HEK293T (cell line): Measurements from ENCODE around the gene CASTOR2.

Experiments
- BHLHE40 ChIP-seq: fragments of 450-650 bp; IDR thresholded peaks from 2 replicates; pipeline ENCODE4 v1.6.1; 2016; ENCODE audit warnings: mild to moderate bottlenecking, moderate library complexity, borderline replicate concordance
- CTBP1 ChIP-seq: fragments of 450-650 bp; IDR thresholded peaks from 2 replicates; pipeline ENCODE4 v1.6.1; 2016; ENCODE audit warnings: borderline replicate concordance
- ELF4 ChIP-seq: fragments of 450-650 bp; IDR thresholded peaks from 2 replicates; pipeline ENCODE4 v1.6.1; 2017; ENCODE audit warnings: antibody characterized with exemption
- FOXM1 ChIP-seq: fragments of 450-650 bp; IDR thresholded peaks from 2 replicates; pipeline ENCODE4 v1.6.1; 2017; ENCODE audit warnings: mild to moderate bottlenecking, borderline replicate concordance
- HDGF ChIP-seq: fragments of 450-650 bp; IDR thresholded peaks from 2 replicates; pipeline ENCODE4 v1.6.1; 2017; ENCODE audit warnings: antibody characterized with exemption, borderline replicate concordance
- LEF1 ChIP-seq: fragments of 450-650 bp; IDR thresholded peaks from 2 replicates; pipeline ENCODE4 v1.6.1; 2017; ENCODE audit warnings: mild to moderate bottlenecking, borderline replicate concordance
- NFRKB ChIP-seq: fragments of 450-650 bp; IDR thresholded peaks from 2 replicates; pipeline ENCODE4 v1.6.1; 2016; ENCODE audit warnings: mild to moderate bottlenecking, moderate library complexity
- SP1 ChIP-seq: fragments of 450-650 bp; IDR thresholded peaks from 2 replicates; pipeline ENCODE4 v1.6.1; 2017
- SUZ12 ChIP-seq: fragments of 450-650 bp; IDR thresholded peaks from 2 replicates; pipeline ENCODE4 v1.6.1; 2016; ENCODE audit warnings: mild to moderate bottlenecking
- ZNF384 ChIP-seq: fragments of 450-650 bp; IDR thresholded peaks from 2 replicates; pipeline ENCODE4 v1.6.1; 2016

DNA sequence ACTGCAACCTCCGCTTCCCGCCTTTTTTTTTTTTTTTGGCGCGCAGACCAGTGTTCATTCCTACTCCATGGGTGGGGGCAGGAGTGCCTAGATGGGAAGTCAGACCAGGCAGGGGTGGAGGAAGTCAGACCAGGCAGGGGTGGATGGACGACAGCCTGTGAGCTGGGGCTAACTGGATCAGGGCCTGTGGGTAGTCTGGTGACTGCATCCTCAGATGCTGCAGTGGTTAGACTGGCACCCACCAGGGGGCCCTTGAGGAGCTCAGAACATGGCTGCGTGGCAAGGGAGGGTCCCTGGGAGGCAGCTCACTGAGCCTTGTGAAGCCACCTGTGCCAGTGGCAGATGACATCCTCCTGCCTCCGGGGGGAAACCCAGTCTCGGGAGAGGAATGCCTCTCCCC, 74.0 kb downstream of the CASTOR2 start:
- TF ChIP-seq SUZ12 (no peak), FOXM1 (no peak), NFRKB (no peak), BHLHE40 (no peak), LEF1 (no peak), SP1 (no peak), ELF4 (no peak), HDGF (no peak), CTBP1 (no peak), ZNF384 (no peak)
